Erythroblast (primary cell): ENCODE results near the gene TUBB3.

ENCODE experiments used
- DNase-seq, 2 experiments: peaks; one replicate each; lab custom pipeline; 2025; lab: John Stamatoyannopoulos, UW
- GATA1 ChIP-seq: IDR thresholded peaks from 2 replicates; pipeline ENCODE4 v1.6.1; 2011; ENCODE audit warnings: low read depth, mild to moderate bottlenecking, control low read depth, low read length, moderate library complexity
- POLR2A ChIP-seq: IDR thresholded peaks from 2 replicates; pipeline ENCODE4 v1.6.1; 2011; ENCODE audit warnings: mild to moderate bottlenecking, low read length

Gene TUBB3

DNA sequence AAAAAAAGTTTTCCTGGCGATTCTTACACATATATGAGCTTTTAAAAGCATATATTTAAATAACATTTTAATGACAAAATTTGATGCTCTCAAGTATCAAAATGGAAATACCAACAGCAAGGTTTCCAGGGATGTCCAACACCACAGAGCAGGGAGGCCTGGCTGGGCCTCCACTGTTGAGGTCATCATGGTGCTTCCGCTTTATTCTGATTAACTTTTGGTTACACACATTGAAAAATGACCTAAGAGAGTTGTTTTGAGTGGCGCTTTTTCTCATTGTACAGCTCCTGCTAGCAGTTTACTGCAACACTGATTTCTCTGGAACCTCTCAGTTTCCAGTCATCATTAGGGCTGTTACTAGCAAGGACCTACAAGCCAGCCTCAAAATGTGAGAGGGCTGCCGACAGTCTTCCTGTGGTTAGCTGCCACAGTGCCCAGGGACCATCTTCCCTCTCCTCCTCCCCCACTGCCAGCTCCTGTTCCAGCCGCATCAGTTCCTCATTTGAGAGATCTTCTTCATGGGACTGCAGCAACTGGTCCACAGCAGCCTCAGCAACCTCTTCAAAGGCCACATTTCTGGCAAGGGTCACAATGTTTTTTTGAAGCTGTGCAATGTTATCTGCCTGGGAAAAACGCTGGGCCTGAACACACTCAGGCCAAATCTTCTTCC lies 46.7 kb downstream of the TUBB3 start:
- no peak for DNase-seq
- TF ChIP-seq GATA1 (no peak), POLR2A (no peak)

- TF ChIP-seq POLR2A (no peak), GATA1 (no peak)
- no peak for DNase-seq
Observed at GRCh38 chr16:89971495-89972243, 48.5 kb downstream of the TUBB3 start.

DNA sequence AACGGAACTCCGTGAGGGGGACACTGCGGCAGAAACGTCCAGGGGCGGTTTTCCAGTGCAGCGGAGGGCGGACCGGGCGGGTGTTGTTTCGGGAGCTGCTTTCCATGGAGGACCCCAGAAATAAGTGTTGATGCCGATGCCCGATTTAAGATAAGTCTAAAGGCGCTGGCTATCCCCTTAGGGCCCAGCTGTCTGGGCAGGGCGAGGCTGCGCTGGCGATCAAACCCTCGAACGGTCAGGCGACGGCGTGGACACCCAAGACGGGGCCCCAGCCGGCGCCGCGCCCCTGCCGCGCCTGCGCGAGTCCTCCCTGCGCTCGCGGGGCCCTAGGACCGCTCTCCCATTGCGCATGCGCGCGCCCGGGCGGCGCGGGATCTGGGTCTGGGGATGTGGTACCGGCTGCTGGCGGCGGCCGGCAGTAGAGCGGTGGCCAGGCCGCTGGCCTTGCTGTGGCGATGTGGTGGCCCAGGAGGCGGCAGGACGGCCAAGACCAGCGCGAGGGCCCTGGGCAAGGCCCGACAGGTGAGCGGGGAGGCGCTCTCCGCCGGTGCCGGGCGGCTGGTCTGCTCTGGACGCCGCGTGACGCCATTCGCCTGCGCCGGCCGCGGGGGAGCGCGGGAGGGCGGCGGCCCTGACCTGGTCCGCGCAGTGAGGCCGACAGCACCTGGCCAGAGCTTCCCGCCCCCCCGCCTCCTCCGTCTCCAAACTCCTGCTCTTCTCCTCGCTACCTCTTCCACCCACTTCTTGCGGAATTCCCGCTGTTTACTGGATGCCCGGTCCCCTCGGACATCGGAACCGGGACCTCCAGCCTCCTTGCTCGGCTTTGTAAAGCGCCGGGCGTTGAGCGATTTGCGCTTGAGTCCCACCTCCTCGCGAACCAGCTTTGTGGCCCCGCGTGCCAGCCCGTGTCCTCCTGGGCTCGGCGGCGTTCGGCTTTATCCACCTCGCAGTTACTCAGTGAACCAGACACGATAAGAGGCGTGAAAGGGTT lies 49.4 kb downstream of the TUBB3 start:
- TF ChIP-seq GATA1 = no peak
- TF ChIP-seq POLR2A = peak; percentile 98
- DNase-seq = peak; percentile 96 to 98

- DNase-seq = no peak
- no peak for TF ChIP-seq POLR2A
- TF ChIP-seq GATA1 = no peak
Observed at GRCh38 chr16:89973235-89973634, 50.1 kb downstream of the TUBB3 start.

DNA sequence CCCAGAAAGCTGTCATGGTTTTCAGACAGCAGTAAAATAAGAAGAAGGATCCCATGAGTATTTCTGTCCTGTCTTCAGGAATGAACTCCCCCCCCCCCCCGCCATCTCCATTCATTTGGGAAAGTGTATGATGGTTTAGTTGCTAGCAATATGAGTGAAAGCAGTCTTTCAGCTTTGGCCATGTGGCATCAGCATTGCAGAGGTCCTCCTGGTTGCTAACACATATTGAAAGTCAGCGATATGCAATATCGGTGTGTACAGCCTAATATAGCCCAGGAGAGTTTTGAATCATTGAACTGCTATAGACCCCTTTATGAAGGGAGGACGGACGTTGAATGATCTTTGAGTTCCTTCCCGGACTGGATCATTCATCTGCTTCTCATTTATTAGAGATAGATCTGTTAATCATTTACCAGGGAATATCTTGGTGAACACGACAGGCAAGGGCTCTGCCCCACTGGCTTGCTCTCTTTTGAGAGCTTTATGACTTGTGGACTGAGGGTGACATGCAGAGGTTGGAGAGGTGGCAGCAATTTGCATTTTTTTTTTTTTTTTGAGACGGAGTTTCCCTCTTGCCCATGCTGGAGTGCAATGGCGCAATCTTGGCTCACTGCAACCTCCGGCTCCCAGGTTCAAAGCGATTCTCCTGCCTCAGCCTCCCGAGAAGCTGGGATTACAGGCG lies 50.7 kb downstream of the TUBB3 start:
- no peak for TF ChIP-seq POLR2A
- TF ChIP-seq GATA1 = no peak

DNA sequence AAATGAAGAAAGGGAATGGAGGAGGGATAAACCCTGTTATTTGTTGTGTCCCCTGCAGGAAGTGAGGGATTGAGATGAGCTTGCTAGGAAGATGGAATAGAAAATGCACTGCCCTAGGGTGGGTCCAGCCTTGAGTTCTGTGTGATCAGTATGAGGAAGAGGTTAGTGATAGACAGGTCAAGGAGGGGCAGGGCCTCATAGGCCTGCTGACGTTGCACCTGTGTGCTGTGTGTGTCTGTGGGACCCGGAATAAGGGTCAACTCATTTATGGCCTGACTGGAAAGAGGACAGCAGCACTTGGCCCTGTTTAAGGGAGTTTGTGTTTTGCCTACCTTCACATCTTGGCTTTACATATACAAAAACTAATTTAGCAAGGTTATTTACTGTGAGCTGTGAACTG lies 51.7 kb downstream of the TUBB3 start:
- no peak for DNase-seq
- TF ChIP-seq GATA1 (no peak), POLR2A (no peak)

More for the DNA sequence above, 50.7 kb downstream of the TUBB3 start:
- no peak for DNase-seq

DNA sequence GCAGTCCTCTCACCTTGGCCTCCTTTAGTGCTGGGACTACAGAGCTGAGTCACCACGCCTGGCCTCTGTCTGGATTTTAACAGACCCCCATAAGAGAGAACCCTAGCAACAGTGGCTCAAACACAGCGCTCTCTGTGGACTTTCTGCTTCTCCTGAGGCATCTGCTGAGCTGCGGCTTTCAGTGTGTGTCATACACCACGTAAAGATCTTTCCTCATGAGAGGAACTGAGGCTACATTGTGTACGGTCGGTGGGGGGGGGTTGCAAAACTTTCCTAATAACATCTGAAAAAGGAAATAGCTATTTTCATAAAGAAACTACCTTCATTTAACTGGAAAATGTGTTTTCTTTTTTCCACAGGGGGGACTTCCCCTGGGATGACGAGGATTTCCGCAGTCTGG lies 58.3 kb downstream of the TUBB3 start:
- no peak for DNase-seq
- TF ChIP-seq GATA1 = no peak
- no peak for TF ChIP-seq POLR2A

GRCh38 chr16:89982318-89982717 lies 59.2 kb downstream of the TUBB3 start:
- DNase-seq = no peak
- TF ChIP-seq GATA1 (no peak), POLR2A (no peak)

DNA sequence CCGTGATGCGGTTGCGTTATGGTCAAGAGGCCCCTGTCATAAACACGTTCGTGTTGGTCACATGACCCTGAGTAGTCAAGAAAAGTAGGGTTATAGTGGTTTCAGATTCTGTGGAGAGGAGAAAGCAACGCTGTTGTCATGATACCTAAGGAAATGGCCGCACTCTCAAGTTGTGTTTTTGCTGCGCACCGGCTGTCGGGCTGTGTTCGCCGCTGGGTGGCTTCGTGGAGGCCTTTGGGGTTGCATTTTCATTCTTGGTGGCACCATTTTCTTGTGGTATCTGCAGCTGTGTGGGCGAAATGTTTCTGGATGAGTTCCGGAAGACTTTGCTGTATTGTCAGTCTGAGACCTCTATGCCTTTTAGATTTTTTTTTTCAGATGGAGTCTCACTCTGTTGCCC lies 60.4 kb downstream of the TUBB3 start:
- TF ChIP-seq GATA1 (no peak), POLR2A (no peak)
- no peak for DNase-seq

GRCh38 chr16:89984216-89984615 lies 61.1 kb downstream of the TUBB3 start:
- no peak for DNase-seq
- TF ChIP-seq GATA1 (no peak), POLR2A (no peak)

DNA sequence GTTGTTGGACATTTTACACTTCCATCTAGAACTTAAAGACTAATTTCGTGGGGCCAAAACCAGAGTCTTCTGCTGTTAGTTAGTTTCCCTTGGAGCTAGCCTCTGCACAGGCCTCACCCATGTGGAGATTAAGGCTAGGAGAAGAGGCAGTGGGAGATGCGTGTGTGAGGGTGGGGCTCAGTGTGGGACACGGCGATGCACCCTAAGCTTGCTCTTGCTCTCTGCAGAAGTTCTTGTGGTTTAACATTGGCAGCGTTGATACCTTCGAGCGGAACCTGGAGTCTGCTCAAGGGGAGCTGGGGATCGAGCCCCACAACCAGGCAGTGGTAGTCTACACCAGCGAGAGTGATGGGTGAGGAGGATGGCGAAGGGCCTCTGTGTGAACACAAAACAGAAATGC lies 62.1 kb downstream of the TUBB3 start:
- no peak for TF ChIP-seq POLR2A
- no peak for TF ChIP-seq GATA1
- DNase-seq = no peak
